Measurements from ENCODE around the gene RAI14.

- TF ChIP-seq YY1 (IDR thresholded peaks at IDR 0.05; ENCODE audit: insufficient read depth, insufficient read length) (no peak), SUZ12 (IDR thresholded peaks at IDR 0.05; ENCODE audit: extremely low read depth, insufficient read depth, insufficient read length) (no peak), ZNF274 (IDR thresholded peaks at IDR 0.05; ENCODE audit: low read depth, low read length) (no peak)
These were observed 87.8 kb downstream of the RAI14 start for GRCh38 chr5:34743878-34744277.
